GM18907 (cell line): ENCODE measurements around the gene ST7.
"Not testable (repeated sequence)": the region's sequence is repeated elsewhere in the genome, so short reads cannot be mapped to it uniquely, and the experiment has no call there.

Experiments
- ATAC-seq: cut with Tn5 transposase; IDR thresholded peaks from one replicate; pipeline ENCODE4 v1.9.1; 2021; ENCODE audit warnings: mild to moderate bottlenecking, moderate library complexity; ENCODE audit not compliant: unreplicated experiment

Gene ST7

DNA sequence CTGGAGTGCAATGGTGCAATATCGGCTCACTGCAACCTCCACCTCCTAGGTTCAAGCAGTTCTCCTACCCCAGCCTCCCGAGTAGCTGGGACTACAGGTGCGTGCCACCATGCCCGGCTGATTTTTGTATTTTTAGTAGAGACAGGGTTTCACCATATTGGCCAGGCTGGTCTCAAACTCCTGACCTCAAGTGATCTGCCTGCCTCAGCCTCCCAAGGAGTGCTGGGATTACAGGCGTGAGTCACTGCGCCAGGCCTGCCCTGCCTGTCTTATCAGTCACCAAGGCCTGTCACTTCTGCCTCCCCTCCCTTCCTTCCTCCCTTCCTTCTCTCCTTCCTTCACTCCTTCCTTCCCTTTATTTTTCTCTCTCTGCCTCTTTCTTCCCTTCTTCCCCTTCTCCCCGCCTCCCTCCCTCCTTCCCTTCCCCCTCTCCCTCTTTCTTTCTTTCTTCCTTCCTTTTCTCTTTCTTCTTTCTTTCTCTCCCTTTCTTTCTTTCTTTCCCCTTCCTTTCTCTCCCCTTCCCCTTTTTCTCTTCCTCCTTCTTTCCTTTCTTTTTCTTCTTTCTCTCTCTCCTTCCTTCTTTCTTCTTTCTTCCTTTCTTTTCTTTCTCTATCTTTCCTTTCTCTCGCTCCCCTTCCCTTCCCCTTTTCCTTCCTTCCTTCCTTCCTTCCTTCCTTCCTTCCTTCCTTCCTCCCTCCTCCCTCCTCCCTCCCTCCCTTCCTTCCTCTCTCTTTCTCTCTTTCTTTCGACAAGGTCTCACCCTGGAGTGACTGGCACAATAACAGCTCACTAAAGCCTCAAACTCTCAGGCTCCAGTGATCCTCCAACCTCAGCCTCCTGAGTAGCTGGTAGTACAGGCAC is 3.1 kb upstream of the ST7 start:
- ATAC-seq, result no peak

DNA sequence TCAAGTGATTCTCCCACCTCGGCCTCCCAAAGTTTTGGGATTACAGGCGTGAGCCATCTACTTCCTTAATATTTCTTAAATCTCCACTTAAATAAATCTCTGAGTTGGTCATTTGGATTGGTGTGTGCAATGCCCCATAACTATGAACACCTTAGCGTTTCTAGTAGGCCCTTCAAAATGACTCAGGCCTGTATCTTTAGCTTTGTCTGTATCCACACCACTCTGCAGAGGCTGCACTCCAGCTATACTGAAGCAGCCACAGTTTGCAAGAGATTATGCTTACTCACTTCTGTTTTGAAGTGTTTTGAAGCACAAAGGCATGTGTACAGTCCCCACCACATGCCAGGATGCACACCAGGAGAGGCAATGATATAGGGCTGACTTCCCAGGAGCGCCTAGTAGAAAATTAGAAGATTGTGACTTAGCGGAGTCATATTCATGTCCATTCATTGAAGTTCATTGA is 2.4 kb upstream of the ST7 start:
- no peak for ATAC-seq

DNA sequence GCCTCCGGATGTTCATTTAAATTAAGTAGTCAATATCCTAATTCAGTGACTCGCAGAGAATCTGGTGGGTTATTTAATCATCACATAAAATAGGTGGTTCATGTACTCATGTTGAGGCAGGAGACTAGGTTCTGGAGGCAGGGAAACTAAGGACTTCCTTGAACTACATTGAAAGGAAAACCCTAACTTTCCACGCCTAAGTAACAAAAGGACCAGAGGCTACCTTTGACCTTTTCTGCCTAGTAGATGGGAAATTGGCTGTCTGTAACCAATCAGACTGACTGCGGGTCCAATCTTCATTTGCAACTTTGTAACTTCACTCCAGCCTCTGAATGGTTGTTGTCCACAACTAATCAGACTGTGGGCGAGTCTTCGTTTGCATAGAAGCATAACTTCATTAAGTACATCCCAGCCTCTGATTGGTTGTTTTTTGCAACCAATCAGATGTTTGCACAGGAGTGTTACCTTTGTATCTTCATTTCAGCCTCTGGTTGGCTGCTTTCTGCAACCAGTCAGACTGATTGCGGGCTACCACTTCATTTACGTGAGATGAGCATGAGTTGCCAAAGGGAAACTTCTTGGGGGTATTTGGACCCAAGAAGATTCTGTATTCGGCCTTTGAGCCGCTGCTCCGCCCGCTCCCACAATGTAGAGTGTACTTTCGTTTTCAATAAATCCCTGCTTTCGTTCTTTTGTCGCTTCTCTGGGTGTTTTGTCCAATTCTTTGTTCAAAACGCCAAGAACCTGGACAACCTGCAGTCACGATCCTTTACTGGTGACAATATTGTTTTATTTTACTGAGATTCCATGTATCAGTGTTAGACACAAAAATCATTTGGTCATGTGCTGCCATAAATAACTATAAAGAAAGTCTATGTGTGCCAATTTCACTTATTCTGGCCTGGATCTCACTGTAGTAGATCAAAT is 1.7 kb upstream of the ST7 start:
- no peak for ATAC-seq

DNA sequence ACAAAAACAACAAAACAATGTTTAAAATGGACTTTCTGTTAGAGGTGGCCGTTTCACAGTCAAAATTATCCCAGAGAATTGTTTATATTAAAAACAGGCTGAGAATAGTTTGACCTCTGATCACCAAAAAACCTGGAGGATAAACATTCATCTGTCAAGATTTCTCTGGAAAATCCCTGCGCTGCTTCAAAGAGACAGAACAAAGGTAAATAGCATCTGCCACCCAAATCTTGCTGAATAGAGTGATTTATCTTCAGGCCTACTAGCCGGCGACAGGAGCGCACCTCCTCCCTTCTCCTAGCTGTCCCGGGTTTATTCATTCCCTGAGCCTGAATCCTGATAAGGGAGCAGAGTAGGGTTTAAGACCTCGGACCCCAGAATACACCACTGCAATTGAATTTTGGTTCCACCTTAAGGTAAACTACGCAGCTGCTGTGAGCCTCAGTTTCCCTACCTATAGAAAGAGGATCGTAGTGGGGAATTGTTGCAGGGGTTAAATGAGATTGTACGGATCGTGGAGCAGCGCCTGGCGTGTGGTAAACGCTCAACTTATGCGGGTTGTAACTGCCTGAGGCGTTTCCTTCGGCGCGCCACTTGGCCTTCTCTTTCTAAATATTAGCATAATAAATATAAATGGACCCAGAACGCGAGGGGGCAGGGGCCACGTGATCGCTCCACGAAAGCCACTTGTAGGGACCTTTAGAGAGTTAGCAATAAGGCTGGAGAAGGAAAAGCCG is 498 bp upstream of the ST7 start:
- peak; percentile 23 for ATAC-seq

DNA sequence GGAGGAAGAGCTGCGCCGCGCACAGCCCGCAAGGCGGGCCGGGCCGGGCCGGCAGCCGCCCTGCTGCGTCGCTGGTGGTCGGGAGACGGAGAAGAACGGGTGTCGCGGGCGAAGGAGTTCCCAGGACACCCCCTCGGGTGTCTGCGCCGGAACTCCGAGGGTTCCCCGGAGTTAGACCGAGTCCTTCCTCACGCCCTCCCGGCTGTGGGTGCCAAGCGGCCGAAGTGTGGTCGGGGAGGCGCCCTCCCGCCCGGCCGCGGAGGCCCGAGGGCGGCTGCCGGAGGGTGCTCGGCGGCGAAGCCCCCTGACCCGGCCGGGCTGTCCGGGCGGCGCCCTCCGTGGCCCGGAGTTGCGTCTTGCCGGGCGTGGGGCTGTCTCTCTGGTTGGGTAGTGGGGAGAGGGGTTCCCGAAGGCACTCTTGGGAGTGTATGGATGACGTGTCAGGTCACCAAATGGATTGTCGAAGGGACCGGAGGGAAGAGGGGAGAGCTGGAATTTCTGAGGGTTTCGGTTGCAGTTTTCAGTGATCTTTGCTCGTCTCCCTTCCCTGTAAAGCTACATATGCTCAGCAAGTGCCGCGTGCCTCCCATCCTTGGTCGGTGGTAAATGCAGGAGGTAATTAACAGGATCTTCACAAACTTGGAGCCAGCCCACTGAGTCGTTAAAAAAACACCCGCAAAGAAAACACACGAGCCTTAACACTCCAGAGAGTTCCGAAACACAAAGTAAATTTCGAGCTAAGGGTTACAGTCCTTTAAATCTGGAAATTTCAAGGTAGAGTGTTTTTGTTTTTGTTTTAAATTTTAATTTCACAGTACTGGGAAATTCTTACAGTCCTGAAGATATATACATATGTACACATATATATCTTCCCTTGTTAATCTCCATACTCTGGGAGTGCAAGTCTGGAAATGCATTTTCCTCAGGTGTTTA is 871 bp downstream of the ST7 start:
- peak; percentile 24 for ATAC-seq

DNA sequence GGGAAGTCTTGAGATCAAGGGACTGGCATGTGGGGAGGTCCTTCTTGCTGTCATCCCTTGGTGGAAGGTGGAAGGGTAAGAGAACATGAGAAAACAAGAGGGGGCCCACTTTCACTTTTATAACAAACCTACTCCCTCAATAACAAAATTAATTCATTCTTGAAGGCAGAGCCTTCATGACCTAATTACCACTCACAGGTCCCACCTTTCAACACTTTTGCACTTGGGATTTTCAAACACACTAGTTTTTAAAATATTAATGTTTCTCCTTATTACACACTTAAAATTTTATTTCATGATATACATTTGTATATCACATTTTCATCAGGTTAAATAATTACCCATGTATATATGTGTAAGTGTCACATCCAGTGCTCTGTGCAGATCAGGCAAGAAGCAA is 2.0 kb downstream of the ST7 start:
- ATAC-seq, result no peak

DNA sequence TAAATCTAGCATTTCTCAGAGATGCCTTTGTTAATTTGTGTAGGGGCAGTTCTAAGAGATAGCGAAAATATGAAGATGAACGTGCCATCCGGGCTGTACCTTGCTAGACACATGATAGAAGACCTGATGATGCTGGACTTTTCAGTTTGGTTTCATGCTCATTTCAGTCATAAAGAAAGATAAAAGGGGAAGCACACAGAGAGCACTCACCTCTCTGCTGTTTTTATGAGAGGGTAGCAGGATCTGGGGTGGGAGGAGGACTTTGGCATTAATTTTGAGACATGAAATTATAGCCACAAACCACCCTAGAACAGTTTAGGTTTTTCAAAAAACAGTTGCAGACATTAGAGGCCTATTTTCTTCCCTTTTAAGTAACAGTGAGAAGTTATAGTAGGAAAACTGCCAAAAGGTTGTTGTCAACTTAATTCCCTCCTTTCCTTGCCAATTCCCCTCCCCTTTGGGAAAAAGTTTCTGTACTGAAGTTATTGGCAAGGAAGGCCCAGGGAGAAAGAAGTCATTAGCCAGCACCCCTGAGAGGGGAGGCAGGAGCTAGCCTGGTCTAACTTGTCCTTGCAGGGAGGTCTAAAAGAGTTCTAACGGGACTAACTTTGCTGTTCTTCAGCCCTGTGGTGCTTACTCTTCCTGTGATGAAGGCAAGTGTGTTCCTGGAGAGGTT is 2.6 kb downstream of the ST7 start:
- peak; percentile 80 for ATAC-seq

DNA sequence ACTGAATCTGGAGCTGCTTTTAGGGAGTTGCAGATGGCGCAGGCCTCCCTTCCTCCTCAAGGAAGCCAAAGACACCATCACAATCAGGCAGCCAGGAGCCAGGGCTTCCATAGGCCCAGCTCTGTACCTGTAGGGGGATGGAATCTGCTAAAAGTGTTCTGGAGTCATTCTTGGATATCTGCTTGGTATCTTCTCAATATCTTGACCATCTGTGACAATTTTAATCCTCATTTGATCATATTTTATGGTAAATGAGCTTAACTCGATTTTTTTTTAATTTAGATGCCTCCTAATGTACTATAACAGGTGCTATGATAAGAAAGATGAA is 3.1 kb downstream of the ST7 start:
- no peak for ATAC-seq

DNA sequence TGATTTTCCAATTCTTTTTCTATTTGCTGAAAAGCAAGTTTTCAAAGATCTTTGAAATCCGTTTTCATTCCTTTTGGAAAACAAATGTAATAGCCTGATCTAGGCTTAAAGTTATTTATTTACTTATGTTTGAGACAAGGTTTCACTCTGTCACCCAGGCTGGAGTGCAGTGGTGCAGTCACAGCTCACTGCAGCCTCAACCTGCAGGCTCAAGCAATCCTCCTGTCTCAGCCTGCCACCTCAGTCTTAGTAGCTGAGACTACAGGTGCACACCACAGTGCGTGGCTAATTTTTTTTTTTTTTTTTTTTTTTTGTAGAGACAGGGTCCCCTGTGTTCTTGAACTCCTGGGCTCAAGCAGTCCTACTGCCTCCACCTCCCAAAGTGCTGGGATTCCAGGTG is 4.6 kb downstream of the ST7 start:
- ATAC-seq, result peak; percentile 45

DNA sequence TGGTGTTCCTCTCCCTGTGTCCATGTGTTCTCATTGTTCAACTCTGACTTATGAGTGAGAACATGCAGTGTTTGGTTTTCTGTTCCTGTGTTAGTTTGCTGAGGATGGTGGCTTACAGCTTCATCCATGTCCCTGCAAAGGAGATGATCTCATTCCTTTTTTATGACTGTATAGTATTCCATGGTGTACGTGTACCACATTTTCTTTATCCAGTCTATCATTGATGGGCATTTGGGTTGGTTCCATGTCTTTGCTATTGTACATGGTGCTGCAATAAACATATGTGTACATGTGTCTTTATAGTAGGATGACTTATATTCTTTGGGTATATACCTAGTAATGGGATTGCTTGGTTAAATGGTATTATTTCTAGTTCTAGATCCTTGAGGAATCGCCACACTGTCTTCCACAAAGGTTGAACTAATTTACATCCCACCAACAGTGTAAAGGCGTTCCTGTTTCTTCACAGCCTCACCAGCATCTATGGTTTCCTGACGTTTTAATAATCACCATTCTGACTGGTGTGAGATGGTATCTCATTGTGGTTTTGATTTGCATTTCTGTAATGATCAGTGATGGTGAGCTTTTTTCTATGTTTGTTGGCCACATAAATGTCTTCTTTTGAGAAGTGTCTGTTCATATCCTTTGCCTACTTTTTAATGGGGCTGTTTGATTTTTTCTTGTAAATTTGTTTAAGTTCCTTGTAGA is 8.8 kb downstream of the ST7 start:
- ATAC-seq, result not testable (repeated sequence)

DNA sequence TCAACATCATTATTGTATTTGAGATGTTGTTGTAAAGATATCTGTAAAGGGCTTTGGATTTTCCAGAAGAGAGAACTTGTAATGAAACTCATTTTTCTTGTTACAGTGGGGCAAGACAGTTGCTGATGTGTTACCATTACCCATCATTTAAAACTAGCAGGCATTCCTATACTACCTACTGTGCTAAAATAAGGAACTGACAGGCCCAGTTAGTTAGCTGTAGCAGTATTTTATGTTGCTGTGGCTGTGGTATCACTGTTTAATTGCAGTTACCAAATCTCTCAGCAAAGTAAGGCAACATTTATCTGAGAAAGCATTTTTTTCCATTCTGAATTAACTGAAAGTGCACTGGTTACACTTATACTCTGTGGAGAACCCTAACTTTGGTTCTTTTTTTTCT is 9.9 kb downstream of the ST7 start:
- no peak for ATAC-seq

DNA sequence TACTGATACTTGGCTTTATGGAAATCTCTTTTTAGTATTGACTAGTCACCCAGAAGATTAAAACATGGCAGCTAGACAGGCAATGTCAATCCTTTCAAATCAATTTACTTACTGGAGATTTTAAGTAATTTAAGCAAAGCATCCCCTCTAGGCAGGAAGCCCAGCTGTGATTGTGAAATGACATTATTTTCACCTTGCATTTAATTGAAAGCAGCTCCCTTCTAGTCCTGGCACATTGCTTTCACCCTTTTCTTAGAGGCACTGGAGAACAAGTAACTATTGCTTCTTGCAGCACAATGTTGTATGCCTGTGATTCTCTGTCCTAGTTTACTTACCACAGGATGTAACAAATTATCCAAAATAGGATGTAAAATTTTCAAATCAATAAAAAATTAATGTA is 13.3 kb downstream of the ST7 start:
- ATAC-seq, result no peak

DNA sequence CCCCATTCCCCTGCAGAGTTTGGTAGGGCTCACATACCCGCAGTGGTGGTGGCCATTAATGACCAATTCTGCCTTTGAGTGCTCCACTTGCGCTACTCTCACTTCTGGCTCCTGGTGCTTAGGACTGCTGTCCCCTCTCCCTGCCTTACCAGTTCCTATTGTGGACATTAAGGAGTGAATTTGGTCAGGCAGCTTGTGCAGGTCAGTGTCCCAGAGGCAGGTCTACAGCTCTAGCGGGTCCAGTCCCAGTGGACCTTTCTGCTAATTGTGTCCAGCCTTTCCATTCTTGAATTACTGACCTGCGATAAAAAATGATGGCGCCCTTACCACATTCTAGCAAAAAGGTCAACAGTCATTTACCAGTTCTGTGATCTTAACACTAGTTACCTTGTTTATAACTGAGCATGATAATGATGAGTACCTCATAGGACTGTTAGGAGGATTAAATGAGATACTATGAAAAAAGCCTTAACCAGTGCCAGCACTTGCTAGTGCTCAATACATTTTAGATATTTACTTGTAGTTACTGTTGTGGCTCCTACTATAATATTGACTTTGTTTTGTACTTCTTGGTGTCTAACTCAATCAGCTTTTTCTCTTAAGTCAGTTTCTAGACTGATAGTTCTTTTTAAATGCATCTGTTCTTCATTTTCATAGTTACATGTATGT is 14.1 kb downstream of the ST7 start:
- ATAC-seq, result no peak

DNA sequence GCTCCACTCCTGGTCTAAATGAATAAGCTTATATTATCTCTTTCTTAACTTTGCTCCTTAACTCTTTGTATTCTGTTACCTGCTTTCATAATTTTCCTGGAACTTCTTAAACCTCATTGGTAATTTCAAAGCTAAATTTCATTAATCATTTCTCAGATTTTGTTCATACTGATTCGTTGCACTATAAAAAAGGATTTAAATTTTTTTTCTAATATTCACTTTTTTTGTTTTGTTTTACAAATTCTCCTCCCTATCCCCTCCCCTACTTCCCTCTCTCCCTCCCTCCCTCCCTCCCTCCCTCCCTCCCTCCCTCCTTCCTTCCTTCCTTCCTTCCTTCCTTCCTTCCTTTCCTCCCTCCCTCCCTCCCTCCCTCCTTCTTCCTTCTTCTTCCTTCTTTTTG is 14.7 kb downstream of the ST7 start:
- no peak for ATAC-seq

DNA sequence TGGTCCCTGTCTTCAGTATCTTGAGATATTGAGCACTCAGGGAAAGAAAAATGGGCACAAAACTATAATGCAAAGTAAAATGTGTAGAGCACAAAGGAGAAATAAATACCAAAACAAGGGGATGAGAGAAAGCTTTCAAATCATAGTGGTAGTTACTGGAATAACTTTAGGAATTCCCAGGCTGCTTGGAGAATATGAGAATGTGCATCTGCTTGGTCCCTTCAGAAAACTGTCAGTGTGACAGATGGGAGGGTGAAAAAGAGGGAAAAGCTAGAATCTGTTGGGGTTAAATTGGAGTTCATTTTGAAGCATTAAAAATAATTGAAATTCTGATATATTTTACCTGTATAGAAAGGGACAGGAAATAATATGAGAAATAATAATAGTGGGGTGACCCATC is 15.3 kb downstream of the ST7 start:
- ATAC-seq, result no peak

DNA sequence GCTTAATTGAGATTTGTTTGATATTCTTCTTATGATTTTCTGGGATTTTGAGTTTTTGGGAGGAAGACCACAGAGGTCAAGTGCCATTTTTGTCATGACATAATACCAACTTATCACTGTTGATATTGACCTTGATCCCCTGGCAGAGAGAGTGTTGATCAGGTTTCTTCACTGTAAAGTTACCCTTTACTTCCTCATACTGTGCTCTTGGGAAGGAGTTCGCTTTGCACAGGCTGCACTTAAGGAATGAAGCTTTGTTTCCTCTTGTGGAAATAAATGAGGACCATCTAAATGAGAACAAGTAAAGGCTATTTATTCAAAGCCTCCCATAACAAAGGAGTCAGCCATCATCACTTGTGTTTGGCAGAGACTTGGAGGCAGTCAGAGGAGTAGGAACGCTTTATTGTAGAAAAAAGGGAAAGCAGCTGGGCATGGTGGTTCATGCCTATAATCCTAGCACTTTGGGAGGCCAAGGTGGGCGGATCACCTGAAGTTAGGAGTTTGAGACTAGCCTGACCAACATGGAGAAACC is 16.1 kb downstream of the ST7 start:
- no peak for ATAC-seq

DNA sequence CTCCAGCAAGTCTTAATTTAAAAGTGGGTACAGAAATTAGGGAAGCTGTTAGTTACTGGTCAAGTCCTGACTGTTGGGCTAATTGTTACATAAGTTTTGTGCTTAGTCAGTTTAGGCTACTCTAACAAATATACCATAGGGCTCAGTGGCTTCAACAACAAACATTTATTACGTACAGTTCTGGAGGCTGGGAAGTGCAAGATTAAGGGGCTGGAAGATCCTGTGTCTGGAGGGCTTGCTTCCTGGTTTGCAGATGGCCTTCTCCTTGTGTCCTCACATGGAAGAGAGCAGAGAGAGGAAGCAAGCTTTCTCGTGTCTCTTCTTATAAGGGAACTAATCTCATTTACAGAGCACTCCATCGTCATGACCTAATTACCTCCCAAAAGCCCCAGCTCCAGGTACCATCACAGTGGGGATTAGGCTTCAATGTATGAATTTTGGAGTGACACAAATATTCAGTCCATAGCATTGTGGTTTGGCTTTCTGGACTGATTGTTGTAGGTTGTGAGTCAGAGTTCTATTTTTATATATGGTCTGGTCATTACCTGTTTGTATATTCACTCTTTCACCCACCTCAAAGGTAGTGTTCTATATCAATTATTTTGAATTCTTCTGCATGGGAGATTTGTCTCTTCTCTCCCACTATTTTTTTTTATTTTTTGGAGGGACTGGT is 17.1 kb downstream of the ST7 start:
- ATAC-seq, result peak; percentile 69

DNA sequence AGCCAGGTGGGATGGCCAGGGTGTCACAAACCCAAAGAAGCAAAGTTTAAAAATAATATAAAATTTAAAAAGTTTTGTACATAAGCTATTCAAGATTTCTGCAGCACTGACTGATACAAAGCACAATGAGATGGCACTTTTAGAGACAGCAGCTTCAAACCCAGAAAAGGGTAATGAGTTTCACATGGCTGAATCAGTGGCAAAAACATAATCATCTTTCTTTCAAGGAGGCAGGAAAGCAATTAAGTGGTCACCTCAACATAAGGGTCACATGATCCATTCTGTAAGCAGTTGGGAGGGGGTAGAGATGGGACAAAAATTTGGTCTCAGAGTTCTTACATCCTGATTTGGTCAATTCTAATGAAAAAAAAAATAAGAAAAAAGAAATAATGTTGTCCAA is 17.9 kb downstream of the ST7 start:
- not testable (repeated sequence) for ATAC-seq
